CMK (cell line): ENCODE data around the gene LNPK.
"Not testable (repeated sequence)": the region's sequence is repeated elsewhere in the genome, so short reads cannot be mapped to it uniquely, and the experiment has no call there.

Experiments used
- DNase-seq: peaks from one replicate; pipeline ENCODE4 v3.0.0-alpha.2; 2010; ENCODE audit warnings: low read depth

Gene LNPK

DNA sequence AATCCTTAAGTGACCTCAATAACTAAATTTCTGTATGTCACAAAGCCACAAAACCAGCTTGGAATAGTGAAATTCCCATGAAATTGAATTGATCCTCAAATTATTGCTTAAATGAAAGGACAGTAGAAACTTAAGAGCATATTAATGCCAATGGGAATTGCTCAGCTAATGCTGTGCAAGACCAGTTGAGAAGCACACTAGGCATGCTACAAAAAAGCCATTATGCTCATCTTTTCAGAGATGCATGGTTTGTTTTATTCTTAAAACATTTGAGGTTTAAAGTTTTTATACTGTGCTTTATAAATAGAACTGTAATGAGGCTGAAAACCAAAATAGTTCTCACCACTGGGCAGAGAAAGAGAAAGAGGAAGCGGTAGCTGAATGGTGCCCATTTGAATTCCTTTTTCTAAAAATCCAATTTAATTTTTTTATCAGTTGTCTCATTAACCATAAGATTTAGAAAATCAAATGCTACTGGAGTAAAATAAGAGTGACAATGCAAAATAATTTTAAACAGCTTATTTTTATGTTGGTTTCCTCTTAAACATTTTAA lies 98.6 kb downstream of the LNPK start:
- DNase-seq: no peak

GRCh38 chr2:175895957-175896356 lies 106.1 kb downstream of the LNPK start:
- DNase-seq: not testable (repeated sequence)

- no peak for DNase-seq
Observed at GRCh38 chr2:175892046-175892445, 110.0 kb downstream of the LNPK start.

DNA sequence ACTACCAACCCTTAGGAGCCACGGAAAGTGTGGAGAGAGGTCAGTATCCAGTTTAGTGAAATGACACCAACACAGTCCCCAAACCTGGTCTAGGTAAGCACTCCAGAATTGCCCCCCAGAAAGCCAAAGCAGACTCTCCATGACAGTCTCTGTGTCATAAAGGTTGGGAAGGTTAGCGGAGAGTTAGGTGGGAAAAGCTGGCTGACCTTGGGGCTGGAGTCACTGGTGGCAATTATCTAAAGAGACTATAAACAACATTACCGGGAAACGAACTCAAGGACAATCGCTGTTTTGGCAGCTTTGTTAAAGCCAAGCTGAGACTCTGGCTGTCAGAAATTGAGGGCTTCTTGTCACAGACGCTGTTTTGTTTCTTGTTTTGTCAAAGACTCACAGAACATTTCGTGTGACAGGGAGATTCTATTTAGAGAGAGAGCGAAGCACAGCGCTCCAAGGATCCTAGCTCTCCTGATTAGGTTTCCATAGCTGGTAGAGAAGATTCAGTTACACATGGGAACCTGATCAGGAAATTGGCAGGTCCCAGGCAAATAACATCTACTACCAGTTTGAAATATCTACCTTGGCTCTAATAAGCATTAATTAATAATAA lies 111.3 kb downstream of the LNPK start:
- DNase-seq: no peak

DNA sequence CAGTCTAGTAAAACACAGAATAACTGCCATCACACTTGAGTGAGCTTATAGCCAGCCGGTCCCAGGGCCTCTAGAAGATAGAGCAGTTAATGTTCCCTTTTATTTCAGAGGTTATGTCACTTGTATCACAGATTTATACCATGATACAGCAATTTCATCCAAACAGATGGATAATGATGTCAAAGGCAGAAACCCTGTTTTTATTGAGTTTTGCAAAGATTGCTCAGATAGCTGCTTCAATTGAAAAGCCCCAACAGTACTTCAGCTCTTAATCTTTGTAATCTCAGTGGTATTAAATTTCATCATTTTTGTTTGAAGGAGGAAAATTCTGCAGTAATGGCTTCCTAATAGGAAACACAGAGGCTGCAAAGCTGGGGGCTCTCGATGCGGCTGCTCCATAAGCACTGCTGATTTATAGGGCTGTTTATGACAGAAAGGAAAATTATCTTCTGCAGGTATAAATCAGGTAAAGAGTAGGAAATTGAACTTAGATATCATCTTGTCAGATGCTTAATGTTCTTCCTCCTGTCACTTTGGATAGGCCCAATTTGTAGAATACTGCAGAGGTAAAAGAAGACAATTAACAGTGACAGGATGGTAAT lies 112.3 kb downstream of the LNPK start:
- DNase-seq: no peak

GRCh38 chr2:175887776-175888175 lies 114.3 kb downstream of the LNPK start:
- no peak for DNase-seq

- DNase-seq: no peak
Observed at GRCh38 chr2:175884697-175885393, 117.2 kb downstream of the LNPK start.

DNA sequence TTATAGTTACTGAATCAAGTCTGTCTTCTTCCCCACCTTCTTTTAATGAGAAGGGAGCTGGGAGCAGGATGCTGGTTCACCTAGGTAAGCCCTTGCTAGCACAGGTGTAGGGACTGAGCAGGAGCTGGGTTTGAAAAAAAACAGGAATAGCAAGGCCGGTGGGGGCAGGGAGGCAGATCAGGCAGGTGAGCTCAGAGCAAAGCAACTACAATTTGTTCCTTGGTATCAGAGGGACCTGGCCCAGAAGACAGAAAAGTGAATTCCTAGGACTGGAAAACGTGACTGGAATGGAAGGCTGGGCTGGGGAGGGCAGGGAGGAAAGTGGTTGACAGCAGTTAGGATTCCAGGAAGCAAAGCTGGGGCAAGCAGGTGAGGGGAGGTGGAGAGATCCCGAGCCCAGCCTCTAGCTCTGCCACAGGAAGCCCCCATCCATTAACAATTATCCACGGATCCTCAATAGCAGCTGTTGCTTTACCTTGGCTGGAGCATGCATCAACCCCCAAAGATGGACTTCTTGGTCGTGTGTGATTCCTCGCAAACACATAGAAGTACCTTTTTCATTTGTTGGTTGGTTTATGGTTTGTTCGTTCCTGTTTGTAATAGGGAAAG lies 118.4 kb downstream of the LNPK start:
- no peak for DNase-seq

DNA sequence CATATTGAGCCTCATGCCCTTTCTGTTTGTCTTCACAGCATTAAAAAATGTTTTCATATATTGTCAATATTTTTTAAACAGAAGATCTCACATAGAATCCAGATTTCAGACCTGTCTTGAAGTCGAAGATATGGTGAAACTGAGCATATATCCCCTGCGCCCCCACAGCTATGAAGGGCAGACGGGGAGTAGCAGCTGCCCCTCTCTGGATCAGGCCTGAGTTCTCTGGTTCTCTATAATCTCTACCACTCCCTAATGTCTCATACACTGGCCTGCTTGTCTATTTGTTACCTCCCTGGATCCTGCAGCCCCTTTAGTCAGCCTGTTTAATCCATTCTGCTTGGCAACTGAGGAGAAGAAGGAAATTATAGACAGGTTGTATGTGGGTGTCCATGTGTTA lies 122.4 kb downstream of the LNPK start:
- no peak for DNase-seq

- no peak for DNase-seq
Observed at GRCh38 chr2:175877845-175878544, 124.1 kb downstream of the LNPK start.

DNA sequence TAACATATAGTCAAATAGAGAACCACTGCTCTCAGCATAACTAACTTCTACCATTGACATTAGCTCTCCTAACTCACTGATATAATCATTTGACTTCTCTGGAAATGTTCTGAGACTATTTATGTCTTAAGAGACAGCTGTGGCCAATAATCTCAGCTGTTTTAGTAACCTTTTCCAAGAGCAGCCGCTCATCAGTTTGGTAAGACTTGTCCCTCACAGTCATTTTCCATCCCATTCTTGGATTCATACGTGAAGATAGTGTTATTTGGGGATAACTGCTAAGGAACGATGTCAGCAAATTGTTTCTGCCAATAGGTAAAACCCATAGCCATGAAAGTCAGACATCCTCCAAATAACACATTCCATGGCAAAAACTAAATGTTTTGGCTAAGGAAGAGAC lies 127.8 kb downstream of the LNPK start:
- DNase-seq: no peak
